Measurements from ENCODE around the gene TRIM9. TPM values are rescaled to one million over a fixed set of nuclear protein-coding genes. Genes with fewer than 3 reads are reported as not detected.

TRIM9 gene
- total and polyA plus RNA-seq, 2 donors (not counting 1 experiment from before 2014, with no cell fraction given), result 0.10 to 0.50 TPM

DNA sequence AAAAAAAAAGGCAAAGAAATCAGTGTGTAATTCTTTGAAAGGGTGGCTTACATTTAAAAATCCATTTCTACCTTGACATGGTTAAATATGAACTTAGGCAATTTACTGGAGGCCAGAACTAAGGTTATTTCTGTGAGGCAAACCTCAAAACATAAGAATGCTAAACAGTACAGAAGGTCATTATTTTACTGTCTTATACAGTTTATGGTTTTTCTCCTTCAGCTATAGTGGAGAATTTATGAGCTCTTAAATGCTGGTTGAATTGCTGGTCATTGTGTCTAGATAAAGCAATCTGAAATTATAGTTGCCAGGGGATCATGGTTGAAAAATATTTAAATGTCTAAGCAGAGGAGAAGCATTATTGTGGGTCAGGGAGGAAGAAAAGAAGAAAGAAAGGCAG lies 70.5 kb downstream of the TRIM9 start:
- TF ChIP-seq EZH2 (IDR thresholded peaks at IDR 0.05; ENCODE audit: low read length, missing control alignments), result no peak
- TF ChIP-seq, protein P1, sequence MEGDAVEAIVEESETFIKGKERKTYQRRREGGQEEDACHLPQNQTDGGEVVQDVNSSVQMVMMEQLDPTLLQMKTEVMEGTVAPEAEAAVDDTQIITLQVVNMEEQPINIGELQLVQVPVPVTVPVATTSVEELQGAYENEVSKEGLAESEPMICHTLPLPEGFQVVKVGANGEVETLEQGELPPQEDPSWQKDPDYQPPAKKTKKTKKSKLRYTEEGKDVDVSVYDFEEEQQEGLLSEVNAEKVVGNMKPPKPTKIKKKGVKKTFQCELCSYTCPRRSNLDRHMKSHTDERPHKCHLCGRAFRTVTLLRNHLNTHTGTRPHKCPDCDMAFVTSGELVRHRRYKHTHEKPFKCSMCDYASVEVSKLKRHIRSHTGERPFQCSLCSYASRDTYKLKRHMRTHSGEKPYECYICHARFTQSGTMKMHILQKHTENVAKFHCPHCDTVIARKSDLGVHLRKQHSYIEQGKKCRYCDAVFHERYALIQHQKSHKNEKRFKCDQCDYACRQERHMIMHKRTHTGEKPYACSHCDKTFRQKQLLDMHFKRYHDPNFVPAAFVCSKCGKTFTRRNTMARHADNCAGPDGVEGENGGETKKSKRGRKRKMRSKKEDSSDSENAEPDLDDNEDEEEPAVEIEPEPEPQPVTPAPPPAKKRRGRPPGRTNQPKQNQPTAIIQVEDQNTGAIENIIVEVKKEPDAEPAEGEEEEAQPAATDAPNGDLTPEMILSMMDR (conservative IDR thresholded peaks at IDR 0.05 in 1 of 2, IDR thresholded peaks at IDR 0.05 in 1 of 2; ENCODE audit: low read depth in 1 of 2, low read length in 2 of 2), result no peak
- Histone ChIP-seq H3K4me2 (ENCODE audit: extremely low read depth, insufficient read depth, low read length) (no peak overlapping the region), H3K9me3 (ENCODE audit: control insufficient read depth, insufficient read depth, low read depth, low read length) (no peaks in the 10 kb centered on the region), H3K27ac (ENCODE audit: insufficient read depth, low read length) (no peak overlapping the region), H3K4me3 (replicated peaks in 1 of 4; ENCODE audit: control extremely low read depth in 1 of 4, insufficient read depth in 1 of 4, low read depth in 3 of 4, low read length in 4 of 4) (no peak overlapping the region), H3K79me2 (ENCODE audit: control insufficient read depth, insufficient read depth, low read length) (no peaks in the 10 kb centered on the region), H3K27me3 (ENCODE audit: control insufficient read depth, insufficient read depth, low read length) (no peaks in the 10 kb centered on the region), H3K4me1 (ENCODE audit: control insufficient read depth, extremely low read depth, insufficient read depth, low read length) (no peaks in the 10 kb centered on the region), H3K36me3 (ENCODE audit: control insufficient read depth, insufficient read depth, low read length) (no peaks in the 10 kb centered on the region), H2AFZ (ENCODE audit: low read length) (no peak overlapping the region), H4K20me1 (ENCODE audit: control insufficient read depth, extremely low read depth, insufficient read depth, low read length) (no peaks in the 10 kb centered on the region), H3K9ac (ENCODE audit: insufficient read depth, low read length) (no peak overlapping the region)
- no peak for DNase-seq (ENCODE audit: low read depth in 2 of 2)

DNA sequence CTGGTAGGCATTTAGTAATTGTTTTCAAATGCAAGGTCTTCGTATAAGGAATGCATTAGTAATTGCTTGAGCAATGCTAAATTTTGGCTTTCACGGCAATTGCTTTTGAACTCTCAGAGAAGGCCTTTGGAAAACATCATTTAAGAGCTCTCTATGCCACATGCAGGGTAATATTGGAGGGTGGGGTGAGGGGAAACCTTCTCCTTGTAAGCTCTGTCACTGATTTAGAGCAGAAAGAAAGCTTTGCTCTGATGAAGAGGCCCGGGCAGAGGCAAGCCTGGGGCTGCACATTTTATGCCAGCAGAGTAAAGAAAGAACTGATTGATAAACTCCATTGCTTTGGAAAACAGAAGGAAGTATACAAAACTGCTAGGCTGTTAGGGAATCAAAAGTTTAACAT lies 70.9 kb downstream of the TRIM9 start:
- no peak overlapping the region for H3K4me3 ChIP-seq (replicated peaks in 1 of 4; ENCODE audit: control extremely low read depth in 1 of 4, insufficient read depth in 1 of 4, low read depth in 3 of 4, low read length in 4 of 4)
- H4K20me1 ChIP-seq (ENCODE audit: control insufficient read depth, extremely low read depth, insufficient read depth, low read length), result no peaks in the 10 kb centered on the region
- H3K4me1 ChIP-seq (ENCODE audit: control insufficient read depth, extremely low read depth, insufficient read depth, low read length), result no peaks in the 10 kb centered on the region
- H3K27ac ChIP-seq (ENCODE audit: insufficient read depth, low read length), result no peak overlapping the region
- H3K9me3 ChIP-seq (ENCODE audit: control insufficient read depth, insufficient read depth, low read depth, low read length), result no peaks in the 10 kb centered on the region
- no peak overlapping the region for H3K9ac ChIP-seq (ENCODE audit: insufficient read depth, low read length)
- H3K36me3 ChIP-seq (ENCODE audit: control insufficient read depth, insufficient read depth, low read length), result no peaks in the 10 kb centered on the region
- no peaks in the 10 kb centered on the region for H3K79me2 ChIP-seq (ENCODE audit: control insufficient read depth, insufficient read depth, low read length)
- DNase-seq (ENCODE audit: low read depth in 2 of 2), result peak in 1 of 2 donors; percentile 51
- H2AFZ ChIP-seq (ENCODE audit: low read length), result no peak overlapping the region
- TF ChIP-seq, protein P1 (conservative IDR thresholded peaks at IDR 0.05 in 1 of 2, IDR thresholded peaks at IDR 0.05 in 1 of 2; ENCODE audit: low read depth in 1 of 2, low read length in 2 of 2), result no peak
- TF ChIP-seq EZH2 (IDR thresholded peaks at IDR 0.05; ENCODE audit: low read length, missing control alignments), result no peak
- no peak overlapping the region for H3K4me2 ChIP-seq (ENCODE audit: extremely low read depth, insufficient read depth, low read length)
- no peaks in the 10 kb centered on the region for H3K27me3 ChIP-seq (ENCODE audit: control insufficient read depth, insufficient read depth, low read length)

DNA sequence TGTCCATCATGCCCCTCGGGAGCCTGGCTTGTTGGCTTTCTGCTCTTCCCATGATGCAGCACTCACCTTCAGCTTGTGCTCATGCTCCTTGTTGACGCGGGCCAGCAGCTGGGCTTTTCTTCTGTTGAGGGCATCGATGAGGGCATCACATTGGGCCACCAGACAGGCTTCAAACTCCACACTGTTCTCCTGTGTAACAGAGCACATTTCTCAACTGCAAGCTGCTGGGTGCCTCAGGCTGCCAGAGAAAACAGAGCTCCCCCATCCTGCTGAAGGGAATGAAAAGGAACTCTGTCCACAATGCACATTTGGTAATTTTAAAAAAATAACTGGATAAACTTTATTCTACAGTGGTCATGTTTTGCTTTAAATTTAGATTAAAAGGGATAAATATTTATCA lies 72.1 kb downstream of the TRIM9 start:
- Histone ChIP-seq H3K79me2 (ENCODE audit: control insufficient read depth, insufficient read depth, low read length) (no peaks in the 10 kb centered on the region), H3K4me1 (ENCODE audit: control insufficient read depth, extremely low read depth, insufficient read depth, low read length) (no peaks in the 10 kb centered on the region), H3K36me3 (ENCODE audit: control insufficient read depth, insufficient read depth, low read length) (no peaks in the 10 kb centered on the region), H3K4me3 (replicated peaks in 1 of 4; ENCODE audit: control extremely low read depth in 1 of 4, insufficient read depth in 1 of 4, low read depth in 3 of 4, low read length in 4 of 4) (no peak overlapping the region), H2AFZ (ENCODE audit: low read length) (no peak overlapping the region), H3K27ac (ENCODE audit: insufficient read depth, low read length) (no peak overlapping the region), H3K27me3 (ENCODE audit: control insufficient read depth, insufficient read depth, low read length) (no peaks in the 10 kb centered on the region), H3K4me2 (ENCODE audit: extremely low read depth, insufficient read depth, low read length) (no peak overlapping the region), H3K9me3 (ENCODE audit: control insufficient read depth, insufficient read depth, low read depth, low read length) (no peaks in the 10 kb centered on the region), H3K9ac (ENCODE audit: insufficient read depth, low read length) (no peak overlapping the region), H4K20me1 (ENCODE audit: control insufficient read depth, extremely low read depth, insufficient read depth, low read length) (no peaks in the 10 kb centered on the region)
- no peak for TF ChIP-seq EZH2 (IDR thresholded peaks at IDR 0.05; ENCODE audit: low read length, missing control alignments)
- DNase-seq (ENCODE audit: low read depth in 2 of 2), result no peak
